ENCODE measurements around the gene GDF7. TPM values are rescaled to one million over a fixed set of nuclear protein-coding genes. Genes with fewer than 3 reads are reported as not detected.
A peak's percentile ranks its signal among the peaks of the same experiment; 100 is the strongest.
"Not testable (repeated sequence)": the region's sequence is repeated elsewhere in the genome, so short reads cannot be mapped to it uniquely, and the experiment has no call there.

GDF7 gene
- total RNA-seq, 1 donor from 2014 or later, result 12.8 TPM

DNA sequence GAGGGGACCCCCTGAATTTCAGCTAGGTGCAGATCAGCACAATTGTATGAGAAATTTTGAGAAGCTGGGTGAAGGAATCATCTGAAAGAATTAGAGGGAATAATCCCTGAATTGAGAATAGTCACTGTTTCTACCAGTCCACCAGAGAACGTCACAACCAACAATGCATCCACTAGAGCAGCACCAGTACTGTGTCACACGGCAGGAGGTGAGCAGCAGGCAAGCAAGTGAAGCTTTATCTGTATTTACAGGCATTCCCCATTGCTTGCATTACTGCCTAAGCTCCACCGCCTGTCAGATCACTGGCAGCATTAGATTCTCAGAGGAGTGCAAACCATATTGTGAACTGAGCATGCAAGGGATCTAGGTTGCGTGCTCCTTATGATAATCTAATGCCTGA is 40.7 kb downstream of the GDF7 start:
- no peaks in the 10 kb centered on the region for H3K27me3 Mint-ChIP-seq (ENCODE audit: low read depth)
- peaks cover 6% of the 10 kb centered on the region for H3K36me3 Mint-ChIP-seq (ENCODE audit: low read depth)
- H3K9me3 Mint-ChIP-seq (ENCODE audit: low read depth), result no peaks in the 10 kb centered on the region
- no peak for DNase-seq (ENCODE audit: low spot score)
- H3K4me1 Mint-ChIP-seq (ENCODE audit: low read depth), result peaks cover 15% of the 10 kb centered on the region
- no peak overlapping the region for H3K27ac Mint-ChIP-seq (ENCODE audit: unreplicated experiment)
- TF ChIP-seq, protein P1, sequence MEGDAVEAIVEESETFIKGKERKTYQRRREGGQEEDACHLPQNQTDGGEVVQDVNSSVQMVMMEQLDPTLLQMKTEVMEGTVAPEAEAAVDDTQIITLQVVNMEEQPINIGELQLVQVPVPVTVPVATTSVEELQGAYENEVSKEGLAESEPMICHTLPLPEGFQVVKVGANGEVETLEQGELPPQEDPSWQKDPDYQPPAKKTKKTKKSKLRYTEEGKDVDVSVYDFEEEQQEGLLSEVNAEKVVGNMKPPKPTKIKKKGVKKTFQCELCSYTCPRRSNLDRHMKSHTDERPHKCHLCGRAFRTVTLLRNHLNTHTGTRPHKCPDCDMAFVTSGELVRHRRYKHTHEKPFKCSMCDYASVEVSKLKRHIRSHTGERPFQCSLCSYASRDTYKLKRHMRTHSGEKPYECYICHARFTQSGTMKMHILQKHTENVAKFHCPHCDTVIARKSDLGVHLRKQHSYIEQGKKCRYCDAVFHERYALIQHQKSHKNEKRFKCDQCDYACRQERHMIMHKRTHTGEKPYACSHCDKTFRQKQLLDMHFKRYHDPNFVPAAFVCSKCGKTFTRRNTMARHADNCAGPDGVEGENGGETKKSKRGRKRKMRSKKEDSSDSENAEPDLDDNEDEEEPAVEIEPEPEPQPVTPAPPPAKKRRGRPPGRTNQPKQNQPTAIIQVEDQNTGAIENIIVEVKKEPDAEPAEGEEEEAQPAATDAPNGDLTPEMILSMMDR (IDR thresholded peaks at IDR 0.05), result no peak
- H3K4me3 Mint-ChIP-seq (ENCODE audit: unreplicated experiment), result no peak overlapping the region

DNA sequence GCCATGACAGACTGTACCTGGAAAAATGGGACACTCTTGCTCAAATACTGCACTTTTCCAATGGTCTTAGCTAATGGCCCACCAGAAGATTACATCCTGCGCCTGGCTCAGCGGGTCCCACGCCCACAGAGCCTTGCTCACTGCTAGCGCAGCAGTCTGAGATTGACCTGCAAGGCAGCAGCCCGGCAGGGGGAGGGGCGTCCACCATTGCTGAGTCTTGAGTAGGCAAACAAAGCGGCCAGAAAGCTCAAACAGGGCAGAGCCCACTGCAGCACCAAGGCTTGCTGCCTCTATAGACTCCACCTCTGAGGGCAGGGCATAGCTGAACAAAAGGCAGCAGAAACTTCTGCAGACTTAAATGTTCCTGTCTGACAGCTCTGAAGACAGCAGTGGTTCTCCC is 44.7 kb downstream of the GDF7 start:
- not testable (repeated sequence) for H3K4me3 Mint-ChIP-seq (ENCODE audit: unreplicated experiment); H3K9me3 Mint-ChIP-seq (ENCODE audit: low read depth); H3K4me1 Mint-ChIP-seq (ENCODE audit: low read depth); H3K27me3 Mint-ChIP-seq (ENCODE audit: low read depth); DNase-seq (ENCODE audit: low spot score)
- peak overlapping the region; percentile 32 for H3K27ac Mint-ChIP-seq (ENCODE audit: unreplicated experiment)
- peaks cover 15% of the 10 kb centered on the region for H3K36me3 Mint-ChIP-seq (ENCODE audit: low read depth)

DNA sequence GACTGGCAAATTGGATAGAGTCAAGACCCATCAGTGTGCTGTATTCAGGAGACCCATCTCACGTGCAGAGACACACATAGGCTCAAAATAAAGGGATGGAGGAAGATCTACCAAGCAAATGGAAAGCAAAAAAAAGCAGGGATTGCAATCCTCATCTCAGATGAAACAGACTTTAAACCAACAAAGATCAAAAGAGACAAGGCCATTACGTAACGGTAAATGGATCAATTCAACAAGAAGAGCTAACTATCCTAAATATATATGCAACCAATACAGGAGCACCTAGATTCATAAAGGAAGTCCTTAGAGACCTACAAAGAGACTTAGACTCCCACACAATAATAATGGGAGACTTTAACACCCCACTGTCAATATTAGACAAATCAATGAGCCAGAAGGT is 46.6 kb downstream of the GDF7 start:
- not testable (repeated sequence) for H3K4me3 Mint-ChIP-seq (ENCODE audit: unreplicated experiment); H3K27ac Mint-ChIP-seq (ENCODE audit: unreplicated experiment); H3K4me1 Mint-ChIP-seq (ENCODE audit: low read depth); DNase-seq (ENCODE audit: low spot score); H3K27me3 Mint-ChIP-seq (ENCODE audit: low read depth)
- Mint-ChIP-seq H3K36me3 (ENCODE audit: low read depth) (peaks cover 17% of the 10 kb centered on the region), H3K9me3 (ENCODE audit: low read depth) (peaks cover 12% of the 10 kb centered on the region)

DNA sequence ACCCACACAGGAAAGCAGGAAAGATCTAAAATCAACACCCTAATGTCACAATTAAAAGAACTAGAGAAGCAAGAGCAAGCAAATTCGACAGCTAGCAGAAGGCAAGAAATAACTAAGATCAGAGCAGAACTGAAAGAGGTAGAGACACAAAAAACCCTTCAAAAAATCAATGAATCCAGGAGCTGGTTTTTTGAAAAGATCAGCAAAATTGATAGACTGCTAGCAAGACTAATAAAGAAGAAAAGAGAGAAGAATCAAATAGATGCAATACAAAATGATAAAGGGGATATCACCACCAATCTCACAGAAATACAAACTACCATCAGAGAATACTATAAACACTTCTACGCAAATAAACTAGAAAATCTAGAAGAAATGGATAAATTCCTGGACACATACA is 47.5 kb downstream of the GDF7 start:
- H3K27me3 Mint-ChIP-seq (ENCODE audit: low read depth); DNase-seq (ENCODE audit: low spot score); H3K27ac Mint-ChIP-seq (ENCODE audit: unreplicated experiment); H3K4me3 Mint-ChIP-seq (ENCODE audit: unreplicated experiment); H3K4me1 Mint-ChIP-seq (ENCODE audit: low read depth): not testable (repeated sequence)
- Mint-ChIP-seq H3K9me3 (ENCODE audit: low read depth) (peaks cover 18% of the 10 kb centered on the region), H3K36me3 (ENCODE audit: low read depth) (peaks cover 19% of the 10 kb centered on the region)

DNA sequence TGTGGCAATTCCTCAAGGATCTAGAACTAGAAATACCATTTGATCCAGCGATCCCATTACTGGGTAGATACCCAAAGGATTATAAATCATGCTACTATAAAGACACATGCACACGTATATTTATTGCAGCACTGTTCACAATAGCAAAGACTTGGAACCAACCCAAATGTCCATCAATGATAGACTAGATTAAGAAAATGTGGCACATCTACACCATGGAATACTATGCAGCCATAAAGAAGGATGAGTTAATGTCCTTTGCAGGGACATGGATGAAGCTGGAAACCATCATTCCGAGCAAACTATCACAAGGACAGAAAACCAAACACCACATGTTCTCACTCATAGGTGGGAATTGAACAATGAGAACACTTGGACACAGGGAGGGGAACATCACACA is 49.2 kb downstream of the GDF7 start:
- not testable (repeated sequence) for H3K27me3 Mint-ChIP-seq (ENCODE audit: low read depth); H3K4me1 Mint-ChIP-seq (ENCODE audit: low read depth); H3K27ac Mint-ChIP-seq (ENCODE audit: unreplicated experiment); H3K4me3 Mint-ChIP-seq (ENCODE audit: unreplicated experiment); DNase-seq (ENCODE audit: low spot score)
- Mint-ChIP-seq H3K9me3 (ENCODE audit: low read depth) (peaks cover 31% of the 10 kb centered on the region), H3K36me3 (ENCODE audit: low read depth) (peaks cover 17% of the 10 kb centered on the region)

DNA sequence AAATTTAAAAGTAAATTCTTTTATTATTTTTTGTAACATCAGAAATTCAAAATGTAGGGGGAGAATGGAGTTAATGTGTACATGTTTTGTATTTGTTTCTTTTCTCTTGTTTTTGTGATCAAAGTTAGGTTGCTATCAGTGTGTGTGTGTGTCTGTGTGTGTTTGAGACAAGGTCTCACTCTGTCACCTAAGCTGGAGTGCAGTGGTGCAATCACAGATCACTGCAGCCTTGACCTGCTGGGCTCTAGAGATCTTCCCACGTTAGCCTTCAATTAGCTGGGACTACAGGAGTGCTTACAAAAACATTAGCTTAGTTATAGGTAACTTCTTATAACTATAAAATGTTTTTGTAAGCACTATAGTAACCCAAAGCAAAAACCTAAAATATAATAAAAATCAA is 50.7 kb downstream of the GDF7 start:
- peaks cover 33% of the 10 kb centered on the region for H3K9me3 Mint-ChIP-seq (ENCODE audit: low read depth)
- TF ChIP-seq, protein P1 (IDR thresholded peaks at IDR 0.05), result no peak
- H3K27me3 Mint-ChIP-seq (ENCODE audit: low read depth), result no peaks in the 10 kb centered on the region
- DNase-seq (ENCODE audit: low spot score), result no peak
- H3K4me3 Mint-ChIP-seq (ENCODE audit: unreplicated experiment), result no peak overlapping the region
- H3K36me3 Mint-ChIP-seq (ENCODE audit: low read depth), result peaks cover 21% of the 10 kb centered on the region
- peaks cover 11% of the 10 kb centered on the region for H3K4me1 Mint-ChIP-seq (ENCODE audit: low read depth)
- H3K27ac Mint-ChIP-seq (ENCODE audit: unreplicated experiment), result no peak overlapping the region

DNA sequence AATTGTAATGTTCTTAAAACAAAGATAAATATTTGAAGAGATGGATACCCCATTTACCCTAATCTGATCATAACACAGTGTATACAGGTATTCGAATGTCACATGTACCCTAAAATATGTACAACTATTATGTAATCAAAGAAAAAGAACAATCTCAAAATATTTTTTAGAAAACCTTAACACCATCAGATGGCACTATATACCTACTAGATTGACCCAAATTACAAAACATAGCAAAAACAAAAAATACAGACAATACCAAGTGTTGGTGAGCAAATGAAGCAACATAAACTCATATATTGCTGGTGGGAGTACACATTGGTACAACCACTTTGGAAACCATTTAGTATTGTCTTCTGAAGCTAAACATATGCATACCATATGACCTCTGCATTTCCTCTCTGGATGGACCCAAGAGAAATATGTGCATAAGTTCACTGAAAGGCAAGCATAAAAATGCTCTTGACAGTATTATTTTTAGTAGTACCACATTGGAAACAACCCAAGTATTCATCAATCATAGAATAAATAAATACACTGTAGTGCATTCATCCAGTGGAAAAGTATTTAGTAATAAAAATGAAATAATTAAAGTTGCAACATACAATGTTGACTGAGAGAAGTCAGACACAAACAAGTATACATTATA is 55.8 kb downstream of the GDF7 start:
- no peak for DNase-seq (ENCODE audit: low spot score)
- peaks cover 28% of the 10 kb centered on the region for H3K9me3 Mint-ChIP-seq (ENCODE audit: low read depth)
- TF ChIP-seq, protein P1 (IDR thresholded peaks at IDR 0.05), result peak; percentile 48
- H3K36me3 Mint-ChIP-seq (ENCODE audit: low read depth), result peaks cover 12% of the 10 kb centered on the region
- no peaks in the 10 kb centered on the region for H3K27me3 Mint-ChIP-seq (ENCODE audit: low read depth)
- peaks cover 53% of the 10 kb centered on the region for H3K4me1 Mint-ChIP-seq (ENCODE audit: low read depth)
- H3K4me3 Mint-ChIP-seq (ENCODE audit: unreplicated experiment), result no peak overlapping the region
- peak overlapping the region; percentile 84 for H3K27ac Mint-ChIP-seq (ENCODE audit: unreplicated experiment)
